NB4 (cell line): ENCODE results near the gene KRT4.

Source experiments
- CTCF ChIP-seq: IDR thresholded peaks from one replicate; pipeline ENCODE4 v1.5.1; 2012; ENCODE audit warnings: low read depth, low read length
- MAX ChIP-seq: IDR thresholded peaks from 2 replicates; pipeline ENCODE4 v1.6.1; 2011; ENCODE audit warnings: low read depth, low read length
- POLR2A ChIP-seq: IDR thresholded peaks from 2 replicates; pipeline ENCODE4 v1.6.1; 2011; ENCODE audit warnings: mild to moderate bottlenecking; ENCODE audit not compliant: insufficient read length; ENCODE audit errors: extremely low read depth

GRCh38 chr12:52776435-52776834 lies 37.5 kb downstream of the KRT4 start:
- TF ChIP-seq MAX = no peak
- no peak for TF ChIP-seq CTCF
- TF ChIP-seq POLR2A = no peak
